Uterus (tissue), 4 donors: ENCODE measurements around the gene TYRO3. TPM values are rescaled to one million over a fixed set of nuclear protein-coding genes. Genes with fewer than 3 reads are reported as not detected.
A peak's percentile ranks its signal among the peaks of the same experiment; 100 is the strongest.

Experiments
- DNase-seq, 2 donors: peaks; one replicate each; pipeline ENCODE4 v3.0.0-alpha.2; 2019 to 2020
- H3K27ac ChIP-seq, 2 donors: fragments of 200-600 bp; sonication (generic); 1 replicate in 1 of 2; 2 replicates in 1 of 2; pipeline ENCODE4 v1.5.1; 2016 to 2018
- H3K27me3 ChIP-seq, 2 donors: fragments of 200-600 bp; sonication (generic); one replicate each; pipeline ENCODE4 v1.5.1; 2018 to 2019; ENCODE audit warnings: control low read depth in 1 of 2
- H3K36me3 ChIP-seq, 2 donors: fragments of 200-600 bp; sonication (generic); one replicate each; pipeline ENCODE4 v1.5.1; 2019; ENCODE audit warnings: control low read depth in 1 of 2
- H3K4me1 ChIP-seq, 2 donors: fragments of 200-600 bp; sonication (generic); one replicate each; pipeline ENCODE4 v1.5.1; 2018 to 2019; ENCODE audit warnings: control low read depth in 1 of 2
- H3K4me3 ChIP-seq, 2 donors: fragments of 200-600 bp; sonication (generic); 1 replicate in 1 of 2; 2 replicates in 1 of 2; pipeline ENCODE4 v1.5.1; 2018 to 2019; ENCODE audit warnings: mild to moderate bottlenecking in 1 of 2
- H3K9me3 ChIP-seq, 2 donors: fragments of 200-600 bp; sonication (generic); one replicate each; pipeline ENCODE4 v1.5.1; 2019; ENCODE audit warnings: control low read depth in 1 of 2
- POLR2A ChIP-seq, 2 donors: fragments of 450-650 bp; IDR thresholded peaks; one replicate each; pipeline ENCODE4 v1.6.1; 2016; ENCODE audit warnings: antibody characterized with exemption in 2 of 2, mild to moderate bottlenecking in 1 of 2, moderate library complexity in 1 of 2
- intact Hi-C: fragments of 100-400 bp; cut with DNase I; formaldehyde crosslinking; loops from one replicate; pipeline ENCODE4 v1.15.1; 2023; ENCODE audit warnings: low total_unique reads
- total RNA-seq, 4 donors: library from RNA; depleted of rRNA in 3 of 4; stranded (reverse); fragments of >200 nt in 3 of 4; gene quantifications; one replicate each; pipeline versions ENCODE4 v1.1.0 to v1.2.4, GENCODE V29; 2014 to 2023
- TF ChIP-seq, protein P1 (sequence below), 4 experiments: fragments of 200-600 bp in 2 of 4; fragments of 450-650 bp in 2 of 4; sonication (generic) in 2 of 4; IDR thresholded peaks; one replicate each; pipeline ENCODE4 v1.5.1; 2016 to 2019; ENCODE audit warnings: antibody characterized with exemption in 4 of 4, mild to moderate bottlenecking in 2 of 4, moderate library complexity in 1 of 4
- donor health status: DM: yes; HTN: yes; CAD: no.

The TYRO3 gene
- total RNA-seq, 4 donors from 2014 or later: 6.5 to 34.8 (median 24.3) TPM

- Histone ChIP-seq H3K4me3 (no peak overlapping the region), H3K4me1 (peaks cover 4 to 12% of the 10 kb centered on the region in 2 donors), H3K9me3 (no peaks in the 10 kb centered on the region), H3K36me3 (no peaks in the 10 kb centered on the region), H3K27me3 (no peaks in the 10 kb centered on the region), H3K27ac (peak overlapping the region; percentile 71 to 79)
- intact Hi-C loops: no loop called here
- peak; percentile 46 to 59 for DNase-seq
- TF ChIP-seq, protein P1, sequence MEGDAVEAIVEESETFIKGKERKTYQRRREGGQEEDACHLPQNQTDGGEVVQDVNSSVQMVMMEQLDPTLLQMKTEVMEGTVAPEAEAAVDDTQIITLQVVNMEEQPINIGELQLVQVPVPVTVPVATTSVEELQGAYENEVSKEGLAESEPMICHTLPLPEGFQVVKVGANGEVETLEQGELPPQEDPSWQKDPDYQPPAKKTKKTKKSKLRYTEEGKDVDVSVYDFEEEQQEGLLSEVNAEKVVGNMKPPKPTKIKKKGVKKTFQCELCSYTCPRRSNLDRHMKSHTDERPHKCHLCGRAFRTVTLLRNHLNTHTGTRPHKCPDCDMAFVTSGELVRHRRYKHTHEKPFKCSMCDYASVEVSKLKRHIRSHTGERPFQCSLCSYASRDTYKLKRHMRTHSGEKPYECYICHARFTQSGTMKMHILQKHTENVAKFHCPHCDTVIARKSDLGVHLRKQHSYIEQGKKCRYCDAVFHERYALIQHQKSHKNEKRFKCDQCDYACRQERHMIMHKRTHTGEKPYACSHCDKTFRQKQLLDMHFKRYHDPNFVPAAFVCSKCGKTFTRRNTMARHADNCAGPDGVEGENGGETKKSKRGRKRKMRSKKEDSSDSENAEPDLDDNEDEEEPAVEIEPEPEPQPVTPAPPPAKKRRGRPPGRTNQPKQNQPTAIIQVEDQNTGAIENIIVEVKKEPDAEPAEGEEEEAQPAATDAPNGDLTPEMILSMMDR (IDR thresholded peaks at IDR 0.05): no peak
- TF ChIP-seq POLR2A (IDR thresholded peaks at IDR 0.05): no peak
Observed at GRCh38 chr15:41564286-41564959, 5.4 kb downstream of the TYRO3 start.

- H3K4me1 ChIP-seq: peaks cover 4 to 12% of the 10 kb centered on the region in 2 donors
- TF ChIP-seq, protein P1 (IDR thresholded peaks at IDR 0.05): no peak
- TF ChIP-seq POLR2A (IDR thresholded peaks at IDR 0.05): no peak
- H3K36me3 ChIP-seq: no peaks in the 10 kb centered on the region
- no peaks in the 10 kb centered on the region for H3K27me3 ChIP-seq
- no peaks in the 10 kb centered on the region for H3K9me3 ChIP-seq
- H3K4me3 ChIP-seq: no peak overlapping the region
- intact Hi-C loops: no loop called here
- H3K27ac ChIP-seq: peak overlapping the region in 1 of 2 donors; percentile 21
- DNase-seq: no peak
Observed at GRCh38 chr15:41564960-41565502, 6.0 kb downstream of the TYRO3 start.

DNA sequence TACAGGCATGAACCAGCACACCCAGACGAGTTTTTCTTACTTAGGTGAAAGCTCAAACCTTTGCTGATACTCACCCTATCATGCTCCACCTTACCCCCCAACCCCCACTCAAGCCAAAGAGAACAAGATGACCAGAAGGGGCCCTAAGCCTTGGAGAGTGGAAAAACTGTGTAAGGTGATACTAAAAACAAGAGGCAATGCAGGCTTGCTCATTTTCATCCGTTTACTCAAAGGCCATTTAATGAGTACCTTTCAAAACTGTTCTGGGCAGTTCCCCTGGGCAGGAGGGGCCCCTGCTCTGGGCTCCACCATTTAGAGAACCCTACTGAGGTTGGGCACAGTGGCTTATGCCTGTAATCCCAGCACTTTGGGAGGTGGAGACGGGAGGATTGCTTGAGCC lies 6.7 kb downstream of the TYRO3 start:
- Histone ChIP-seq H3K27ac (no peak overlapping the region), H3K27me3 (no peaks in the 10 kb centered on the region), H3K4me1 (peaks cover 4 to 12% of the 10 kb centered on the region in 2 donors), H3K9me3 (no peaks in the 10 kb centered on the region), H3K4me3 (no peak overlapping the region), H3K36me3 (no peaks in the 10 kb centered on the region)
- no peak for DNase-seq
- intact Hi-C loops: no loop called here
- TF ChIP-seq POLR2A (IDR thresholded peaks at IDR 0.05): no peak

GRCh38 chr15:41566121-41566885 lies 7.3 kb downstream of the TYRO3 start:
- Histone ChIP-seq H3K27ac (no peak overlapping the region), H3K27me3 (no peaks in the 10 kb centered on the region), H3K9me3 (no peaks in the 10 kb centered on the region), H3K4me3 (no peak overlapping the region), H3K36me3 (no peaks in the 10 kb centered on the region), H3K4me1 (peaks cover 4 to 12% of the 10 kb centered on the region in 2 donors)
- TF ChIP-seq POLR2A (IDR thresholded peaks at IDR 0.05): no peak
- TF ChIP-seq, protein P1 (IDR thresholded peaks at IDR 0.05): no peak
- DNase-seq: no peak
- intact Hi-C loops: no loop called here

GRCh38 chr15:41567261-41567660 lies 8.2 kb downstream of the TYRO3 start:
- H3K9me3 ChIP-seq: no peaks in the 10 kb centered on the region
- H3K27ac ChIP-seq: no peak overlapping the region
- no peaks in the 10 kb centered on the region for H3K27me3 ChIP-seq
- TF ChIP-seq, protein P1 (IDR thresholded peaks at IDR 0.05): no peak
- no peak for TF ChIP-seq POLR2A (IDR thresholded peaks at IDR 0.05)
- H3K36me3 ChIP-seq: no peaks in the 10 kb centered on the region
- intact Hi-C loops: no loop called here
- peaks cover 4 to 12% of the 10 kb centered on the region in 2 donors for H3K4me1 ChIP-seq
- H3K4me3 ChIP-seq: no peak overlapping the region
- DNase-seq: no peak
